GM10248 (cell line): ENCODE data around the gene DIPK1B.

Source experiments
- CTCF ChIA-PET: fragments of 300-600 bp; sonication (Branson Sonifier 250); formaldehyde crosslinking; extraction: SDS; loops from one replicate; lab custom pipeline; 2021; ENCODE audit warnings: antibody characterized with exemption; lab: Yijun Ruan, JAX
- POLR2A ChIA-PET: fragments of 350-650 bp; sonication (Branson Sonifier 250); formaldehyde crosslinking; extraction: SDS; loops from one replicate; lab custom pipeline; 2020; ENCODE audit warnings: antibody characterized with exemption; lab: Yijun Ruan, JAX
- DNase-seq: peaks from one replicate; pipeline ENCODE4 v3.0.0; 2012; ENCODE audit errors: extremely low spot score
- TF ChIP-seq, protein P1 (sequence below): IDR thresholded peaks from 2 replicates; pipeline ENCODE4 v1.5.1; 2012; ENCODE audit warnings: mild to moderate bottlenecking, low read depth; ENCODE audit errors: extremely low read depth, missing control alignments, control extremely low read depth

DIPK1B gene

DNA sequence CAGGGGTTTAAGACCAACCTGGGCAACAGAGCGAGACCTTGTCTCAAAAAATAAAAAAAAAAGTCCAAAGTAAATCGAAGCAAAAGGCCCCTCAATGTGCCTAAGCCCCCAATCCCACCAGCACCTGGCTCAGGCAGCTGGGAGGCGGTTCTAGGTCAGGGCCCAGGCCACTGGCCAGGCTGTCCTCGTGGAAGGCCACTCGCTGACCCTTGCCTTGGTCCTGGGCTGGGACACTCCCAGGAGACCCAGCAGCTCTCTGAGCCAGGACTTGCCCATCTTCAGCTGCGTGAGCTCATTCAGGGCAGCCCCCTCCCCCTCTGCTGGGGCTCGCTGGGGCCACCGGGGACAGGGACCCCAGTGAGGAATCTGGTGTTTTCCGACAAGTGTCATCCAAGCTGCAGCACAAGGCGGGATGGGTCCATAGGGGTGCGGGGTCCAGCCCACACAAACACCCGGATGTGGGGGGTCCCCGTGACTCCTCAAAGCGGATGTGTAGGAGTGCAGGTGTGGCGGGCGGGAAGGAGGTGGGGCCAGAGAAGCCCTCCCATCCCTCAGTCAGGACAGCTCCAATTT lies 29.1 kb upstream of the DIPK1B start:
- CTCF ChIA-PET, result interaction anchor here (1.4 to 5.4 kb wide), 2 partner anchors 10 to 44 kb away, joined by 3 to 44 read pairs; no protein-coding TSS in a partner anchor
- POLR2A ChIA-PET, result no interaction called here
- DNase-seq, result no peak
- TF ChIP-seq, protein P1, sequence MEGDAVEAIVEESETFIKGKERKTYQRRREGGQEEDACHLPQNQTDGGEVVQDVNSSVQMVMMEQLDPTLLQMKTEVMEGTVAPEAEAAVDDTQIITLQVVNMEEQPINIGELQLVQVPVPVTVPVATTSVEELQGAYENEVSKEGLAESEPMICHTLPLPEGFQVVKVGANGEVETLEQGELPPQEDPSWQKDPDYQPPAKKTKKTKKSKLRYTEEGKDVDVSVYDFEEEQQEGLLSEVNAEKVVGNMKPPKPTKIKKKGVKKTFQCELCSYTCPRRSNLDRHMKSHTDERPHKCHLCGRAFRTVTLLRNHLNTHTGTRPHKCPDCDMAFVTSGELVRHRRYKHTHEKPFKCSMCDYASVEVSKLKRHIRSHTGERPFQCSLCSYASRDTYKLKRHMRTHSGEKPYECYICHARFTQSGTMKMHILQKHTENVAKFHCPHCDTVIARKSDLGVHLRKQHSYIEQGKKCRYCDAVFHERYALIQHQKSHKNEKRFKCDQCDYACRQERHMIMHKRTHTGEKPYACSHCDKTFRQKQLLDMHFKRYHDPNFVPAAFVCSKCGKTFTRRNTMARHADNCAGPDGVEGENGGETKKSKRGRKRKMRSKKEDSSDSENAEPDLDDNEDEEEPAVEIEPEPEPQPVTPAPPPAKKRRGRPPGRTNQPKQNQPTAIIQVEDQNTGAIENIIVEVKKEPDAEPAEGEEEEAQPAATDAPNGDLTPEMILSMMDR, result no peak

- ChIA-PET POLR2A (no interaction called here), CTCF (interaction anchor here (1.4 to 5.4 kb wide), 2 partner anchors 11 to 43 kb away, joined by 3 to 44 read pairs; no protein-coding TSS in a partner anchor)
- TF ChIP-seq, protein P1, result no peak
- no peak for DNase-seq
These were observed 28.6 kb upstream of the DIPK1B start for GRCh38 chr9:136683755-136684154.

- TF ChIP-seq, protein P1, result no peak
- CTCF ChIA-PET, result interaction anchor here (5.4 kb wide), 1 partner anchor 11 kb away, joined by 44 read pairs; no protein-coding TSS in a partner anchor
- DNase-seq, result no peak
- POLR2A ChIA-PET, result no interaction called here
These were observed 28.0 kb upstream of the DIPK1B start for GRCh38 chr9:136684339-136684738.

DNA sequence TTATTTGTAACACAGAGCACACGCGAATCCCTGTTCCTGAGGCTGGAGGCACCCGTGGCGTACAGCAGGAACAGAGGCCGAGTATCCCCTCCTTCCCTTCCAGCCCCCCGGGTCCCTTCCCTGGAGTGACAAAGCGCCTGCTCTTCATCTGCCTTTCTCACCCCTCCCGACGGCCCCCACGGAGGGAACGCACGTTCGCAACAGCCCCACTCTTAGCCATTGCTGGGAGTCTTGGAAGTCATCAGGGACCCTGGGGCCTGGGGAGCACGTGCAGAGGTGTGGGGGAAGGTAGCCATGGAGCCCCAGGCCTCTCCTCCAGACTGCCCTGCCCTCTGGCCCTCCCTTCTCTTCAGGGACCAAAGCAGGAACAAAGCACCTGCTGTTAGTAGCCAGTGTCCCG lies 27.6 kb upstream of the DIPK1B start:
- no peak for DNase-seq
- CTCF ChIA-PET, result interaction anchor here (5.4 kb wide), 1 partner anchor 12 kb away, joined by 44 read pairs; no protein-coding TSS in a partner anchor

DNA sequence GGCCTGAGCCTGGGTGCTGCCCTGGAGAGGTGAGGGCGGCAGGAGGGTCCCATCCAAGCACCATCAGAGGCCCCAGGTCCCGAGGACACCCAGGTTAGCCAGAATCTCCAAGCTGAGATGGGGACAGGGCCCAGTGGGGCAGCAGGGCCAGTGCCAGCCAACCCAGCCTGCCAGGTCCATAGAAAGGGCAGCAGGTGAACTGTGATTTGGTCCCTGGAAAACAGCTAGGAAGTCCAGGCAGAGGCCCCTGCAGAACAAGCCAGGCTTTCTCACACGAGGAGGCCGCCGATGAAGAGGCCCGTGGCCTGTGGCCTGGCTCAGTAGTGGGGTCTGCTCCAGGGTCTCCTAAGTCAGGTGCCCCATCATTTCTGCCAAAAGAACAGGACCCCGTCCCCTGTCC lies 27.2 kb upstream of the DIPK1B start:
- DNase-seq, result no peak
- POLR2A ChIA-PET, result no interaction called here
- CTCF ChIA-PET, result no interaction called here
- TF ChIP-seq, protein P1, result no peak

More for the DNA sequence above, 27.6 kb upstream of the DIPK1B start:
- POLR2A ChIA-PET, result no interaction called here
- TF ChIP-seq, protein P1, result no peak

DNA sequence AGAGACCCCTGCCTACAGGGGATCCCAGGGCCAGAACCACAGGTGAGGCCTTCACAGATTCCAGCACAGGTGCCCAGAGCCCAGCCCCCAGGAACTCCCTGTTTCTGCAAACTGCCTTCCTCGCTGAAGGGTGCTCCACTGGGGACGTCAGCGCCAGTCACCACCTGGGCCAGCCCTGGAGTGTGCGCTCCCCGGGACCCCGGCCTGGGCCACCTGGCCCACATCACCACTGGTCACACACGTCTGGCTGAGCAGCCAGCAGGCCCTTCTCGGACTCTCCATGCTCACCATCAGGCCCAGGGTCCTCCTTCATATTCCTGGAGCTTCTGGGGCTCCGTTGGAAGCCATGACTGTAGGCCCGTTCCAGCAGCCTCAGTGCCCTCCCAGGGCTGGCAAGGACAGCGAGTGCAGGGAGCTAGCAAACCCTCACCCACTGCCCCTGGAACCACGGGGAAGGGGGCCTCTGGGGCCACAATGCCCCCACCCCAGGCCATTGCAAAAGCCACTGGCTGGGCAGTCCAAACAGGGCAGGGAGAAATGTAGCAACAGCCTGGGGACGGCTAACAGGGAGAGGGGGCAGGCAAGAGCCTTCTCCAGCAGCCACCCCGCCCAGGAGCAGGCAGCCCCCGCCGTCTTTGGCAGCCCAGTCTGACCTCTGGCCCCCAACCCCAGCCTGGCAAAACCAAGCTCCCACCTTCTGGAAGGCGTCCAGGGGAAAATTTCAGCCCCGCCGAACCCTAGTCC lies 26.4 kb upstream of the DIPK1B start:
- CTCF ChIA-PET, result interaction anchor here (0.9 to 1.8 kb wide), 4 partner anchors 11 to 196 kb away, joined by 3 to 12 read pairs (median 3); no protein-coding TSS in a partner anchor
- no peak for DNase-seq
- TF ChIP-seq, protein P1, result no peak
- POLR2A ChIA-PET, result no interaction called here
